Heart left ventricle (tissue), 16 donors: ENCODE data around the gene TRIM14. TPM values are rescaled to one million over a fixed set of nuclear protein-coding genes. Genes with fewer than 3 reads are reported as not detected.

Source experiments
- ATAC-seq, 4 donors: fragments of 200-7000 bp; cut with Tn5 transposase; one replicate each; pipeline ENCODE4 v1.9.1; 2020 to 2022; ENCODE audit warnings: moderate library complexity in 4 of 4, mild to moderate bottlenecking in 3 of 4, moderate number of reproducible peaks in 1 of 4
- DNase-seq, 5 donors: peaks; one replicate each; pipeline ENCODE4 v3.0.0-alpha.2; 2020
- H3K27ac ChIP-seq, 12 donors: fragments of 200-600 bp; sonication (generic) in 4 of 12; one replicate each; pipeline versions ENCODE4 v1.5.0 to v1.8.0; 2016 to 2022; ENCODE audit warnings: mild to moderate bottlenecking in 2 of 12
- H3K27me3 ChIP-seq, 9 donors: fragments of 200-600 bp; sonication (generic) in 2 of 9; one replicate each; pipeline versions ENCODE4 v1.5.1 to v1.8.0; 2016 to 2022; ENCODE audit warnings: mild to moderate bottlenecking in 3 of 9
- H3K36me3 ChIP-seq, 9 donors: fragments of 200-600 bp; sonication (generic) in 2 of 9; one replicate each; pipeline versions ENCODE4 v1.5.0 to v1.8.0; 2018 to 2022; ENCODE audit warnings: mild to moderate bottlenecking in 2 of 9
- H3K4me1 ChIP-seq, 12 donors: fragments of 200-600 bp; sonication (generic) in 4 of 12; one replicate each; pipeline versions ENCODE4 v1.5.0 to v1.8.0; 2016 to 2022; ENCODE audit warnings: mild to moderate bottlenecking in 3 of 12
- H3K4me3 ChIP-seq, 12 donors: fragments of 200-600 bp; sonication (generic) in 4 of 12; one replicate each; pipeline versions ENCODE4 v1.5.0 to v1.8.0; 2017 to 2022; ENCODE audit warnings: mild to moderate bottlenecking in 9 of 12, moderate library complexity in 4 of 12
- H3K9me3 ChIP-seq, 12 donors: fragments of 200-600 bp; sonication (generic) in 4 of 12; one replicate each; pipeline versions ENCODE4 v1.5.0 to v1.8.0; 2016 to 2022; ENCODE audit warnings: mild to moderate bottlenecking in 1 of 12
- POLR2A ChIP-seq, 2 donors: fragments of 450-650 bp; IDR thresholded peaks; one replicate each; pipeline ENCODE4 v1.6.1; 2017; ENCODE audit warnings: antibody characterized with exemption in 2 of 2, mild to moderate bottlenecking in 2 of 2, moderate library complexity in 2 of 2
- WGBS, 4 donors: extraction: QIAGEN DNeasy Blood & Tissue Kit in 2 of 4; methylation state at CpG; one replicate each; pipeline versions ENCODE4 v1.1.5 to v1.1.7; 2013 to 2018; 5-methylcytosine and 5-hydroxymethylcytosine counted together
- intact Hi-C, 10 donors: fragments of 100-400 bp; cut with DNase I; formaldehyde crosslinking; loops; one replicate each; pipeline versions ENCODE4 v1.11.1 to v1.14.2; 2022
- polyA plus RNA-seq, 2 donors: library from polyadenylated mRNA; stranded (reverse); fragments of 200-250 nt; gene quantifications; one replicate each; pipeline ENCODE4 v1.2.3, GENCODE V29; 2013
- total RNA-seq, 9 donors: library from RNA; depleted of rRNA in 2 of 9; stranded (reverse); fragments of >200 nt in 2 of 9; fragmentation: NEBNext Ultra II Directional in 3 of 9; extraction: Animal tissue kit (Norgen Biotek cat#: 25700) in 3 of 9; gene quantifications; one replicate each; pipeline versions ENCODE4 v1.1.0 to v1.2.4, GENCODE V29; 2016 to 2023
- TF ChIP-seq, protein P1 (sequence below), 12 donors: fragments of 200-600 bp; sonication (generic) in 4 of 12; IDR thresholded peaks; one replicate each; pipeline versions ENCODE4 v1.5.0 to v1.8.0; 2018 to 2022; ENCODE audit warnings: antibody characterized with exemption in 12 of 12, mild to moderate bottlenecking in 5 of 12
- donor health status: ischemic (EF 13 %, LVEDD 7.1; RV severe dilation, severe dysfunction).
- donor health status: healthy with polysubstance abuse.
- donor health status: DM: no; HTN: yes; CAD: no.
- donor health status: DM: no; HTN: no; CAD: no.
- donor health status: ischemic (EF 25% LVEDD 6.9; RV normal size, moderate dysfunction).
- donor health status: ischemic (EF 25% LVEDD 5.7; RV mildly dilated, moderate dysfunction).
- donor health status: healthy.
- donor health status: DM: yes; HTN: yes; CAD: no.
- donor health status: ischemic (EF 35%, LVEDD 5.7; RV mildly dilated, moderate dysfunction).
- donor health status: nonischemic (EF 11% LVEDD 7.7; RV severe dilation, severe dysfunction).
- donor health status: DM: yes; HTN: yes; CAD: no.
- donor health status: PGD.
- donor health status: ischemic (EF 29% LVEDD 5.4; RV normal size, mild dysfunction).
- donor health status: nonischemic (EF 23%, LVEDD 6.1; RV moderate dilation, normal function).

The TRIM14 gene
- total and polyA plus RNA-seq, 11 donors, result 0.89 to 20.8 (median 1.9) TPM

- Histone ChIP-seq H3K36me3 (peaks cover 0 to 39% (median 27%) of the 10 kb centered on the region in 9 donors), H3K4me1 (peaks cover 0 to 21% (median 6%) of the 10 kb centered on the region in 12 donors), H3K27me3 (no peaks in the 10 kb centered on the region), H3K4me3 (no peak overlapping the region), H3K27ac (peak overlapping the region in 2 of 12 donors; percentile 23 to 37), H3K9me3 (no peaks in the 10 kb centered on the region)
- TF ChIP-seq, protein P1, sequence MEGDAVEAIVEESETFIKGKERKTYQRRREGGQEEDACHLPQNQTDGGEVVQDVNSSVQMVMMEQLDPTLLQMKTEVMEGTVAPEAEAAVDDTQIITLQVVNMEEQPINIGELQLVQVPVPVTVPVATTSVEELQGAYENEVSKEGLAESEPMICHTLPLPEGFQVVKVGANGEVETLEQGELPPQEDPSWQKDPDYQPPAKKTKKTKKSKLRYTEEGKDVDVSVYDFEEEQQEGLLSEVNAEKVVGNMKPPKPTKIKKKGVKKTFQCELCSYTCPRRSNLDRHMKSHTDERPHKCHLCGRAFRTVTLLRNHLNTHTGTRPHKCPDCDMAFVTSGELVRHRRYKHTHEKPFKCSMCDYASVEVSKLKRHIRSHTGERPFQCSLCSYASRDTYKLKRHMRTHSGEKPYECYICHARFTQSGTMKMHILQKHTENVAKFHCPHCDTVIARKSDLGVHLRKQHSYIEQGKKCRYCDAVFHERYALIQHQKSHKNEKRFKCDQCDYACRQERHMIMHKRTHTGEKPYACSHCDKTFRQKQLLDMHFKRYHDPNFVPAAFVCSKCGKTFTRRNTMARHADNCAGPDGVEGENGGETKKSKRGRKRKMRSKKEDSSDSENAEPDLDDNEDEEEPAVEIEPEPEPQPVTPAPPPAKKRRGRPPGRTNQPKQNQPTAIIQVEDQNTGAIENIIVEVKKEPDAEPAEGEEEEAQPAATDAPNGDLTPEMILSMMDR (IDR thresholded peaks at IDR 0.05), result no peak
- TF ChIP-seq POLR2A (IDR thresholded peaks at IDR 0.05), result no peak
- WGBS, 4 donors, result 47 to 58% (median 51%) methylated on average over 6 of the region's 6 CpGs
- no peak for DNase-seq
- intact Hi-C loops, result loop anchor here in 7 of 10 donors (2.0 to 10.0 kb wide), 6 partner anchors 129 to 189 kb away; partner anchors contain the start of gene TBC1D2 (in 1 of the 7)
- peak in 3 of 4 donors; percentile 55 to 69 (median 56) for ATAC-seq
Measured at GRCh38 chr9:98075332-98075805, 43.7 kb downstream of the TRIM14 start.

DNA sequence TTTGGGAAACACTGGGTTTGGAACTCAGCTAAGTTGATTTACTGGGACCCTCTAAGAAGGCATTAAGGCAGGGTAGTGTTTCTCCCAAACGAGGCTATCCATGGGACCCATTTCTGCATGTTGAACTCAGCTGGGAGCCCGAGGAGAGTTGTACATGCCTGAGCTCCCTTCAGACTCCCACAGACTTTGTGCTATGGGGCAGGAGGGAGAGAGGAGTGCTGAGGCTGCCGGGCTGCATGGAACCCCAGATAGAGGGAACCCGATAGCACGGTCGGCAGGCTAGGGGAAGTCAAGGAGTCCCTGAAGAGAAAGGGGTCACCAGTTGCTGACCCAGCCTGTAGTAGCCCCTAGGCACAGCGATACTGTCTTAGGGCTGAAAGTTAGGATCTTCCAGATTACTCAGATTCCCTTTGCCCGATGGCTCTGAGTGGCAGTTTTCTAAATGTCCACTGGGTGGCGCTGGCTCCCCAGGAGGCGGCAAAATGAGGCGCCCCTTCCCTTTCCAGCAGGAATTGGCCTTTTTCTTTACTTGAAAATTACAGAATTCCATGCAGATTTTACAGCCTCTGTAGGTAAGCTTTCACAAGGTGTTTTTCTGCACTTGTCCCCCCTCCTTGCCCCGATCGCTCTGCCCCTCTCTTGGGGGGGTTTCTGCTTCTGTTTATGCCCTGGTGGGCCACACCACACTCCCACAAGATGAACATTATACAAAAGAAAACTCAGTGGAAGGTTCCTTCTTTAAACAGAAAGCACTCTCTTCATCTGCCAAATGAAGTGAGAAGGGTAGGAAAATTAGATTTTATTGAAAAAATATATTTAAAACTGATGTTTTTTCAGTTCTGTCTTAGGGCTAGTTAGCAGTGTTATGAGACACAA, 44.7 kb downstream of the TRIM14 start:
- no peaks in the 10 kb centered on the region for H3K27me3 ChIP-seq
- ATAC-seq (peak in 3 of 4 donors; percentile 33 to 62 (median 56)), DNase-seq (peak; percentile 41 to 70 (median 47))
- no peaks in the 10 kb centered on the region for H3K9me3 ChIP-seq
- 34 to 45% (median 40%) methylated on average over 13 of the region's 13 CpGs for WGBS, 4 donors
- no peak overlapping the region for H3K4me3 ChIP-seq
- no peak for TF ChIP-seq POLR2A (IDR thresholded peaks at IDR 0.05)
- TF ChIP-seq, protein P1 (IDR thresholded peaks at IDR 0.05), result peak; percentile 81 to 98 (median 94)
- intact Hi-C loops, result loop anchor here in 8 of 10 donors (2.0 to 10.0 kb wide), 5 partner anchors 130 to 190 kb away; no protein-coding TSS in a partner anchor
- peaks cover 0 to 21% (median 6%) of the 10 kb centered on the region in 12 donors for H3K4me1 ChIP-seq
- H3K27ac ChIP-seq, result peak overlapping the region in 2 of 12 donors; percentile 23 to 37
- peaks cover 0 to 32% (median 21%) of the 10 kb centered on the region in 9 donors for H3K36me3 ChIP-seq

DNA sequence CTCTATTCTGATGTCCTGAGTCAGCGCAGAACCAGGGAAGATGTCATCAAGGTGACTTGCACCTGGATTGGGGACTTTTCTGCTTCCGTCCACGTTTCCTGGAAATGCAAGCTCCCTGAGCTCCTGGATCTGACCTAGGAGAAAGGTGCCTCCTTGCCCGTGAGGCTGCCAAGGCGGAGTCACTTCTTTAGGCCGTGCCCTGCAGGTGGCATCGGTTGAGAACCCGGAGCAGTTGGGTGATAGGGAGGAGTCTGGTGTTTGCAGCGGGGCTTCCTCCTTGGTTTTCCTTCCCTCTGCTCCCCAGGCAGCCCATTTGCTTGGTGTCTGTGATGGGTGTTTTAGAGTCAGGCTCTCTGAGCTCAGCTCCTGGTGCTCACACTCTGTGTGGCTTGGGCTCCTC, 47.3 kb downstream of the TRIM14 start:
- intact Hi-C loops, result loop anchor here in 6 of 10 donors (5.0 to 10.0 kb wide), 3 partner anchors 133 to 191 kb away; no protein-coding TSS in a partner anchor
- no peak for ATAC-seq
- H3K27me3 ChIP-seq, result no peaks in the 10 kb centered on the region

More for the DNA sequence above, 47.3 kb downstream of the TRIM14 start:
- DNase-seq, result no peak
- WGBS, 4 donors, result 85 to 90% (median 88%) methylated on average over 8 to 9 of the region's 9 CpGs
- H3K36me3 ChIP-seq, result peaks cover 0 to 22% (median 0%) of the 10 kb centered on the region in 9 donors
- TF ChIP-seq, protein P1 (IDR thresholded peaks at IDR 0.05), result no peak
- TF ChIP-seq POLR2A (IDR thresholded peaks at IDR 0.05), result no peak
- peaks cover 0 to 21% (median 6%) of the 10 kb centered on the region in 12 donors for H3K4me1 ChIP-seq
- no peak overlapping the region for H3K4me3 ChIP-seq
- H3K9me3 ChIP-seq, result no peaks in the 10 kb centered on the region
- no peak overlapping the region for H3K27ac ChIP-seq
